ENCODE results near the gene BBS2.
"Not testable (repeated sequence)": the region's sequence is repeated elsewhere in the genome, so short reads cannot be mapped to it uniquely, and the experiment has no call there.

BBS2 gene

DNA sequence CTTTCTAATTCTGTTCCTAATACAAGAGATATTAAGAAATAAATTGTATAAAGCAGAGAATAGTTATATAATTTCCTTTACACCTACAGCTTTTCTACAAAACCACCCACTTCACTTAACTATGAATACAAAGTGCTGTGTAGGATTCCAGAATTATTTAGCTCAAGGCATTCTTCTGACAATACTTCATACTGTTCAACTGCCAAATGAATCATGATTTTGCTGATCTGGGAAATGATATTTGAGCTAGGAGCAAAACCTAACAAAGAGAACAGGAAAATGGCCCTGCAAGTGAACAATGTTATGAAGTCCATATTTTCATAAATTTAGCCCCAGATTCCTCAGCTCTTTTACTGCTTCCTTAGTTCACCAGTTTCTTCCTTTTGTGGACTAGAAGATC lies 12.9 kb downstream of the BBS2 start:
- DNase-seq (ENCODE audit: low read depth, low spot score), result peak; percentile 34
- no peak overlapping the region for H3K4me3 ChIP-seq (ENCODE audit: low read depth, low read length)
- ChIA-PET POLR2A (no interaction called here), CTCF (interaction anchor here (0.6 to 1.3 kb wide), 4 partner anchors 9 to 195 kb away, joined by 3 to 8 read pairs (median 4); no protein-coding TSS in a partner anchor)
- TF ChIP-seq, protein P1, sequence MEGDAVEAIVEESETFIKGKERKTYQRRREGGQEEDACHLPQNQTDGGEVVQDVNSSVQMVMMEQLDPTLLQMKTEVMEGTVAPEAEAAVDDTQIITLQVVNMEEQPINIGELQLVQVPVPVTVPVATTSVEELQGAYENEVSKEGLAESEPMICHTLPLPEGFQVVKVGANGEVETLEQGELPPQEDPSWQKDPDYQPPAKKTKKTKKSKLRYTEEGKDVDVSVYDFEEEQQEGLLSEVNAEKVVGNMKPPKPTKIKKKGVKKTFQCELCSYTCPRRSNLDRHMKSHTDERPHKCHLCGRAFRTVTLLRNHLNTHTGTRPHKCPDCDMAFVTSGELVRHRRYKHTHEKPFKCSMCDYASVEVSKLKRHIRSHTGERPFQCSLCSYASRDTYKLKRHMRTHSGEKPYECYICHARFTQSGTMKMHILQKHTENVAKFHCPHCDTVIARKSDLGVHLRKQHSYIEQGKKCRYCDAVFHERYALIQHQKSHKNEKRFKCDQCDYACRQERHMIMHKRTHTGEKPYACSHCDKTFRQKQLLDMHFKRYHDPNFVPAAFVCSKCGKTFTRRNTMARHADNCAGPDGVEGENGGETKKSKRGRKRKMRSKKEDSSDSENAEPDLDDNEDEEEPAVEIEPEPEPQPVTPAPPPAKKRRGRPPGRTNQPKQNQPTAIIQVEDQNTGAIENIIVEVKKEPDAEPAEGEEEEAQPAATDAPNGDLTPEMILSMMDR (IDR thresholded peaks at IDR 0.05; ENCODE audit: insufficient read depth, low read length, missing control alignments), result no peak

DNA sequence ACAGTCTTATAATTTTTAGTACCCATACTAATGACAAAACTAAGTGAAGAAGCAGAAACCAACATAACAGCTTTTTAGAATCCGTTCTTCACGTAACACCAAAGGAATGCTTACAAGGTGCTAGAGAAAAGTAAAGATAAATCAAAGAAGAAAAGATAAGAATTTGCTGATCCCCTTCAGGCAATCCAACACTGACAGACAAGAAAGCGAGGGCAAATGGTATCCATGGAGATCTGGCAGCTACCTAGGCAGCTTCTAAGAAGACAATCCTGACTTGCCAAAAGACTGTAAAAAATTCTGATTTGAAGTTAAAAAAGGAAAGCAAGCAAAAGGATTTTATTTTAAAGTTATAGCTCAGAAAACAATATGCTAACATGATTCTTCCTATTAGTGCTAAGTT lies 14.6 kb downstream of the BBS2 start:
- CTCF ChIA-PET, result interaction anchor here (0.6 to 3.7 kb wide), 5 partner anchors 9 to 197 kb away, joined by 3 to 18 read pairs (median 5); no protein-coding TSS in a partner anchor

DNA sequence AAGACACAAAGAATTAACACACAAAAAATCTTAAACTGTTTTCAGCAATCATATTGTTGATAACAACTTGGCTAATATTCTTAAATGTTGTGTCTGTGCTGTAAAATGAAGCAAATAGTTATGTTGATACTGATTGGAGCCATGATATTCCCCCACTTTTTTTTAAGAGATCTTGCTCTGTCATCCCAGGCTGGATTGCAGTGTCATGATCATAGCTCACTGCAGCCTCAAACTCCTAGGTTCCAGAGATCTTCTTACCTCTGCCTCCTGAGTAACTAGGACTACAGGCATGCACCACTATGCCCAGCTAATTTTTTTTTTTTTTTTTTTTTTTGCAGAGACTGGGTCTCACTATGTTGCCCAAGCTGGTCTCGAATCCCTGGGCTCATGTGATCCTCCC lies 26.0 kb downstream of the BBS2 start:
- no peak overlapping the region for H3K4me3 ChIP-seq (ENCODE audit: low read depth, low read length)
- TF ChIP-seq, protein P1 (IDR thresholded peaks at IDR 0.05; ENCODE audit: insufficient read depth, low read length, missing control alignments), result no peak
- DNase-seq (ENCODE audit: low read depth, low spot score), result no peak
- ChIA-PET POLR2A (no interaction called here), CTCF (no interaction called here)

More for the DNA sequence above, 14.6 kb downstream of the BBS2 start:
- no peak for DNase-seq (ENCODE audit: low read depth, low spot score)
- no peak overlapping the region for H3K4me3 ChIP-seq (ENCODE audit: low read depth, low read length)
- TF ChIP-seq, protein P1 (IDR thresholded peaks at IDR 0.05; ENCODE audit: insufficient read depth, low read length, missing control alignments), result no peak
- POLR2A ChIA-PET, result no interaction called here

DNA sequence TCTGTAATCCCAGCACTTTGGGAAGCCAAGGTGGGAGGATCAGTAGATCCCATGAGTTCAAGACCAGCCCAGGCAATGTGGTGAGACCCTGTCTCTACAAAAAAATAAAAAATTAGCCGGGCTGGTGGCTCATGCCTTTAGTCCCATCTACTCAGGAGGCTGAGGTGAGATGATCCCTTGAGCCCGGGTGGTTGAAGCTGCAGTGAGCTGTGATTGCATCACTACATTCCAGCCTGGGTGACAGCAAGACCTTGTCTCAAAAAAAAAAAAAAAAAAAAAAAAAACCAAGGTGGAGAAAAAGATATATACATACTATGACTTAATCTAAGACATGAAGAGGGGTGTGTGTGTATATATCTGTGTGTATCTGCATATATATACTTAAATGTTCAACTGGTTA lies 26.7 kb downstream of the BBS2 start:
- POLR2A ChIA-PET, result no interaction called here

DNA sequence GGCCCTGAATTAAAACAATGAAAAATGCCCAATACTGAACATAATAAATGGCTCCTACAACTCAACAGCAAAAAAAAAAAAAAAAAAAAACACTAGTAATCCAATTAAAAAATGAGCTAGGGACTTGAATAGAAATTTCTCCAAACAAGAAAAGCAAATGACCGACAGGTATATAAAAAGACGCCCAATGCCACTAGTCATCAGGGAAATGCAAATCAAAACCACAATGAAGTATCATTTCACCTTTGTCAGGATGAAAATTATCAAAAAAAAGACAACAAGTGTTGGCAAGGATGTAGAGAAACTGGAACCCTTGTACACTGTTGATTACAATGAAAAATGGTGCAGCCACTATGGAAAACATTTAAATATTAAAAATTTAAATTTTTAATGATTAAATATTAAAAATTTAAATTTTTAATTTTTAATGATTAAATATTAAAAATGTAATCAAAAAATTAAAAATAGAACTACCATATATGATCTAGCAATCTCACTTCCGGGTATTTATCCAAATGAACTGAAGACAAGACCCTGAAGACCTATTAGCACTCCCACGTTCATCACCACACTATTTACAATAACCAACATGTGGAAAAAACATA lies 28.1 kb downstream of the BBS2 start:
- ChIA-PET POLR2A (no interaction called here), CTCF (no interaction called here)
- TF ChIP-seq, protein P1 (IDR thresholded peaks at IDR 0.05; ENCODE audit: insufficient read depth, low read length, missing control alignments), result no peak
- H3K4me3 ChIP-seq (ENCODE audit: low read depth, low read length), result no peak overlapping the region
- no peak for DNase-seq (ENCODE audit: low read depth, low spot score)

More for the DNA sequence above, 26.7 kb downstream of the BBS2 start:
- CTCF ChIA-PET, result no interaction called here
- DNase-seq (ENCODE audit: low read depth, low spot score), result no peak
- no peak overlapping the region for H3K4me3 ChIP-seq (ENCODE audit: low read depth, low read length)
- TF ChIP-seq, protein P1 (IDR thresholded peaks at IDR 0.05; ENCODE audit: insufficient read depth, low read length, missing control alignments), result no peak

DNA sequence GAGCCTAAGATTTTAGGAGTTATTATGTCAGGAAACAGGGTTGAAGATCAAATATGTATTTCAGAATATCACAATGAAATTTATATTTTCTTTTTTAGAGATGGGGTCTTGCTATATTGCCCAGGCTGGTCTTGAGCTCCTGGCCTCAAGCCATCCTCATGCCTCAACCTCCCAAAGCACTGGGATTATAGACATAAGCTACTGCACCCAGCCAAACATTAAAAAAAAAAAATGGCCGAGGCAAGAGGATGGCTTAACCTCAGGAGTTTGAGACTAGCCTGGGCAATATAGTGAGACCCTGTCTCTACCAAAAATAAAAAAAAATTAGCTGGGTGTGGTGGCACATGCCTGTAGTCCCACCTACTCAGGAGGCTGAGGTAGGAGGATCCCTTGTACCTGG lies 31.0 kb downstream of the BBS2 start:
- POLR2A ChIA-PET; H3K4me3 ChIP-seq (ENCODE audit: low read depth, low read length); DNase-seq (ENCODE audit: low read depth, low spot score): not testable (repeated sequence)
- CTCF ChIA-PET, result interaction anchor here (1.5 kb wide), 1 partner anchor 213 kb away, joined by 7 read pairs; no protein-coding TSS in a partner anchor

DNA sequence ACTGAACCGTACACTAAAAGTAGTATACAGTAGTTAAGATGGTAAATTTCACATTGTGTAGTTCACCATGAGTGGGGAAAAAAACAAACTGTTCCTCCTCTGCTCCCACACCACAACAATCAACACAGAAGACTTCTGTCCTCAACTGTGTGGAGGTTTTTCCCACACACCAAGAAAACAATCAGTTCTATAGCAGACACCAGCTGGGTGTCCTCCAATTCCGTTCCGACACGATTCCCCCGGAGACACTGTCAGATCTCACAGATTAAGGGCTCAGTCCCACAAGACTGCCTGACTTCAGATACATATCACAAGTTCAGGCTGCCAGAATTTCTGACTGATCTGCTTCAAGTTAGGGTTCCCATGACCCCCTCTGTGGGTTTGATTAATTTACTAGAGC lies 31.8 kb downstream of the BBS2 start:
- TF ChIP-seq, protein P1 (IDR thresholded peaks at IDR 0.05; ENCODE audit: insufficient read depth, low read length, missing control alignments), result no peak
- DNase-seq (ENCODE audit: low read depth, low spot score), result no peak
- ChIA-PET POLR2A (no interaction called here), CTCF (no interaction called here)
- no peak overlapping the region for H3K4me3 ChIP-seq (ENCODE audit: low read depth, low read length)
